GM21360 (cell line): ENCODE data around the gene KIF21B.
"Not testable (repeated sequence)": the region's sequence is repeated elsewhere in the genome, so short reads cannot be mapped to it uniquely, and the experiment has no call there.

Source experiments
- ATAC-seq: cut with Tn5 transposase; IDR thresholded peaks from one replicate; pipeline ENCODE4 v1.9.1; 2021; ENCODE audit warnings: mild to moderate bottlenecking, moderate library complexity; ENCODE audit not compliant: unreplicated experiment

KIF21B gene

DNA sequence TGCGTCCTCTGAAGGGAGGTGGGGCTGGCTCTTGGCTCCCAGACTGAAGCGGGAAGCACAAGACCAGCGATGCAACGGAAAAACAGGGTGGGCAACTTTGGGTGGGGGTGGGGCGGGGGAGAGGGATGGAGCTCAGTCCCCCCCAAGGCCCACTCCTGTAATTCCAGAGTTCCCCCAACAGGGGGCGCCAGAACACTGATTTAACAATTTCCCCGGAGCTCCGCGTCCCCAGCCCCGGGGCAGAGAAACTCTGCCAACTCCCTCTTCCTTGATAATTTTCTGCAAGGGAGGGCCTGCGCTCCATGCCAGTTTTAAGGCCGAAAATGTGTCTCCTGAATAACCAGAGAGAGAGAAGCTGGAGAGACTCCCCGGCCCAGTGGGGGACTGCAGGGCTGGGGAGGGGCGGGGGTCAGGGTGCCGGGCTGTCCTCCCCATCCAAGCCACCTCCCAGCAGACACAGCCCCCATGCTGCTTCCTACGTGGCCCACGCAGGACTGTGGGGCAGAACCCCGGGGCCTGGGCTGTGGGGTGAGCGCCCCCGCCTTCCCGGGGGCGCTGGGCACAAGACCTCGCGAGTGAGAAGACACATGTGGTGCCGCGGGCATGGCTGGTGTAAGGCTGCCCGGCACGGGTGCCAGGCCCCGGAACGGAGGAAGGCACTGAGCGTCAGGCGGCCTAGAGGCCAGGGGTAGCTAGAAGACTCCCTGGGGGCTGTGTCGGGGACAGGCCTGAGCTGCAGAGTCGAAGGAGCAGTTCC lies 51.4 kb downstream of the KIF21B start:
- no peak for ATAC-seq

DNA sequence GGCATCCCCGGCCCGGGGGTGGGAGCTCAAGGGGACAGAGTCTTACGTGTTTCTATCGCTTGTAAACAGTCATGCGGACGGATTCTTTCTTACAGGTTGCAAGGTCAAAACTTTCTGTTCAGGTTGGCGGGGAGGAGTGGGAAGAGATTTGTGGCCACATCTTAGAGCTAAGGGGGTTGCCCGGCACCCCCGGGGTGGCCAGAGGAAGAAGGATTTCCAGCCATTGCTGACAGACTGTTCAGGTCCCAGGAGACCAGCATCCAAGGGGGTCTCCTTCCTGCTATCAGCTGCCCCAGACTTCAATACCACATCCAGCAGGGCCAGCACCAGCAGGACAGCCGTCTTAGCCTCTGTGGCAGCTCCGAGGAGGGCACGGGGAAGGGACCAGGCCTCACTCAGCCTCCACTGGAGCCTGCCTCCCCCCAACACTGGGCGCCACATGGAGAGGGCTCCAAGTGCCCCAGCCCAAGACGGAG lies 52.0 kb downstream of the KIF21B start:
- ATAC-seq = no peak

DNA sequence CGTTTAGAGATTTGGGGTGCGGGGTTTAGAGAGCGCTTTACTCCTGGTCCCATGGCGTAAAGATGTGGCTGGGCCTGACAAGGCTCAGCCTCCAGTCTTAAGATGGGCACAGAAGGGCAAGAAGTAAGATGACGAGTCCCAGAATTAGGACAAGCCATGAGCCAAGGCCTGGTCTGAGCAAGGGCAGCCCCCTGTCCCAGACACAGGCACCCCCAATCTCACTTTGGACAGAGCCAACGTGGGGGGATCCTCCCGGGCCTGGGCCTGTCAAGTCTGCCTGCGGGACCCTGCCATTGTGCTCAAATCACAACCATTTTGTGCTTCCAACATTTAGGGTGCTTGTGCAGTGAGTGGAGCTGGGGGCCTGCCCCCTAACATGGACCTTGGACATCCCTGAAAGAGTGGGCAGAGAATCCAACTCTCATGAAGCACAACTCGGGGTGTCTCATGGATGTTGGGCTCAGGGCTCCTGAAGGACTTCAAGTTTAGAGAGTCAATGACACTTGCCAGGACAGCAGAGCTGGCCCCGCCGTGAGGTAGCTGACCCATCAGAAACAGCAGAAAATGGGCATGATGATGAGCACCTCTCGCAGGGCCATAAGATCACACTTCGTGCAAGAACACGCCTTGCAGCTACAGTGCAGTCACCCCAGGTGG lies 52.6 kb downstream of the KIF21B start:
- ATAC-seq = no peak

DNA sequence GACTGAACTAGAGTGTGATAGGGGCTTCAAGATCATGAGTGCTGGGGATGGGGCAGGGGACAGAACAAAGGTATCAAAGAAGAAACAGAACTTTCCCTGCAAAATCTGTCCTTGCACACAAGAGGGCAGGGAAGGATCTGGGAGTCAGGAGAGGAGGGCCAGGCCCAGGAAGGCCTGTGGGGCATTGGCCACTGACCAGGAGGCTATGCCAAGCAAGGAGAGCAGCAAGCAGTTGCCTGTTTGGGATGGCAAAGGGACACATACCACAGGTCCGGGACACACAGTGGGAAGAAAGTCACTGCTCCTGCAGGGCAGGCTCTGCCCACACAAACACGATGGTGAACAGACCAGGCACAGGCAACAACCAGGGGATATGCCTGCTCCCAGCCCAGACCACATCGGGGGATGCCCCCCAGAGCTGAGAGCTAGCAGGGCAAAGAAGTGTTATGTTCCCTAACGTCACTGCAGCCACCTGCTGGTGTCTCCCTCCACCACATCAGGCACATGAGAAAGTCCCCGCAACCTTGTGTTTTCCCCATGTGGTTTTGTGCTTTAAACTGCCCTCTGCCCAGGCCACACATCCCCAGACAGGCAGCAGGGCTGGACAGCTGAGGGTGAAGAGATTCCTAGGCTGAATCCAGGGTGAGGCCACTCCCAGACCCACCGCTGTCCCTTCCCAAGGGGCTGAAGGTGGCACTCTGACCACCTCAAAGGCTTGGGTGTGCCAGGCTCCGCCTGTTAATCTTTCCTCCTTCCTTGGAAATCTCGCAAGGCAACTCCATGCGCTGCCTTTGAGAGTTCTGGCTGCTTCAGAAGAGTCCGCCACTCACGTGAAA lies 53.6 kb downstream of the KIF21B start:
- peak; percentile 72 for ATAC-seq

DNA sequence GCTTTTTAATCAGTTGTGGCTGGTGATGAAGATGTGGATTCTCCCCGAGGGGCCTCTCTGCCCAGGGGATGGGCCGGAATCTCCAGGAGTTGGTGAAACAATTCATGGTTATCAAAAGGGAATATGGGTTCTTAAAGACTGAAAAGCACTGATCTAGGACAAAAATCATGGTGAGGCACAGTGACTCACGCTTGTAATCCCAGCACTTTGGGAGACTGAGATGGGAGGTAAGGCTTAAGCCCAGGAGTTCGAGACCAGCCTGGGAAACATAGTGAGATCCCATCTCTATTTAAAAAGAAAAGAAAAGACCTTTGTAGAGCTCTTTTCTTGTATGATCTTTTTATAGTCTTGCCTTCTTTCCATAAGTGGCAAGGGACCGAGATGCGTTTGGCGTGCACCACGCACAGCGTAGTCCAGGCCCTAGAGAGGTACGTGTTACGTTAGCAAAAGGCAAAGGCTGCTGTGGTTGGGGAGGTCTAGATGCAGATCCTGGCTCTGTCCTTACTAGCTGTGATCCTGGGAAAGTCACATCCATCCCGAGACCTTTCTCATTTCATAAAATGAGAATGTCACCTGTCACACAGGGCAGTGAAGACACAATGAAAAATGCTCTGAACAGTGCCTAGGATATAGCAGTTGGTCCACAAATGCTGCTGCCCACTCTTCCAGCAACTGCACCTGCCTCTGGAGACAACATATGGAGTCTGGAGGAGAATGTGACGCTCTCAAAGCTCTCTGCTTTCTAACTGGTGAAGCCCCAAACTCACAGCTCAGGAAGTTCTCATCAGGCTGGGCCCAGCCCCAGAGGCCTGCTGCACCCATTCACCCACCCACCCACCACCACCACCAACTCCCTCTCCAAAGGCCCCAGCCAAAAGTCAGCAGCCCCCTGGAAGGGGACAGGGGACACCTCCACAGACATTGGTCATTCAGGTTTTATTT lies 54.8 kb downstream of the KIF21B start:
- ATAC-seq = no peak

- ATAC-seq = no peak
Measured at GRCh38 chr1:200967693-200968468, 55.6 kb downstream of the KIF21B start.

GRCh38 chr1:200966934-200967333 lies 56.6 kb downstream of the KIF21B start:
- ATAC-seq = no peak

DNA sequence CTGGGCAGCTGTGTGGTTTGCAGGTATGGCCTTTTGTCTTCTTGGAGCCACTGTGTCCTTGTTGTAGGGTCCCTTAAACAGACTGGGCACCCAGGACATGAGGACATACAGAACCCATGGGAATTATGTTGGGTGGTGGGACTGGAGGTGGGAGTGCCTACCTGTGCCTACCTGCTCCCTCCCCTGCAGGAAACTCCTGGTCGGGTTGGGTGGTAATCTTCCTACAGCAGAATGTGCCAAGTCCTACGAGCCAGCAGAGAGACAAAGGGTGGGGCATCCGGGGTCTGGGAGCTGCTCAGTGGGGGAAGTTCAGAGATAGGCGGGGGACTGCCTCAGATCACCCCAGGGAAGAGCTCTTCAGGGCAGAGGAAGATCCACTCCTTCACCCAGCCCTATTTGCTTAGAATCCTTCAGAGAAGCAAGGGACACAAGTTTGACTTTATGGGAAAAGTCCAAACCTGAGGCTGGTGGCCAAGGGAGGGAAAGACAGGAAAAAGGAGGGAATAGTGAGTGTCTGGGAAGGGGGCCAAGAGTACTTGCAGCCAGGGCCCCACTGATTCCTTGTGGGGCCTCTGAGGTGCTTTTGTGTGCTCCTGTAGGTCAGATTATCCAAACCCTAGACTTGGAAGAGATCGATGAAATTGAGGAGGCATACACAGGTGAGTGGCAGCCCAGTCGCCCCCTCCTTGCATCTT lies 58.3 kb downstream of the KIF21B start:
- ATAC-seq = no peak

DNA sequence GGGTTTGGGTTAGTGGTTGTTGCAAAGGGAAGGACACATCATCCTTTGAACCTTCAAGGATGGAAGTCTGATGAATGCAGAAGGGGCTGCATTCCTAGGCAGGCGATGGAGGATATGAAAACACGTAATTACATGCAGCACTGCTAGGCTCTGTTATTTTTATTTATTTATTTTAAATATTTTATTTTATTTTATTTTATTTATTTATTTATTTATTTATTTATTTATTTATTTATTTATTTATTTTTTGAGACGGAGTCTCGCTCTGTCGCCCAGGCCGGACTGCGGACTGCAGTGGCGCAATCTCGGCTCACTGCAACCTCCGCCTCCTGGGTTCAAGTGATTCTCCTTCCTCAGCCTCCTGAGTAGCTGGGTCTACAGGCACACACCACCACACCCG lies 59.6 kb downstream of the KIF21B start:
- ATAC-seq = not testable (repeated sequence)

GRCh38 chr1:200963076-200963475 lies 60.4 kb downstream of the KIF21B start:
- ATAC-seq = no peak

DNA sequence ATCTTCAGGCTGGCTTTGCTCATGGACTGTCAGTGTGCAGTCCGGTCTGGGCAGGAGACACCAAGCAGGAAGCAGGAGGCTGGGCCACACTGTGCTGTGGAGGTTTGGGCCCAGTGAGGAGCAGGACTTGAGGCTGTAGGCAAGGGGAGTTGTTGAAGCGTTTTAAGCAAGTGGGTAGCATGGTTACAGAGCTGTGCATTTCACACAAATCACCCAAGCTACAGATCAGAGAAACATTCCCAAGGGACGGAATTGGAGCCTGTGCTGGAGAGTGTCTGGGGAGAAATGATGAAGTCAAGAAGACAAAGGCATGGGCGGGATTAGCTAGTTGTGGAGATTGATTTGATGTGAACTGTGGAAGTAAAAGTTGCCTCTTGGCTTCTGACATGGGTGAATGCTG lies 60.9 kb downstream of the KIF21B start:
- no peak for ATAC-seq

DNA sequence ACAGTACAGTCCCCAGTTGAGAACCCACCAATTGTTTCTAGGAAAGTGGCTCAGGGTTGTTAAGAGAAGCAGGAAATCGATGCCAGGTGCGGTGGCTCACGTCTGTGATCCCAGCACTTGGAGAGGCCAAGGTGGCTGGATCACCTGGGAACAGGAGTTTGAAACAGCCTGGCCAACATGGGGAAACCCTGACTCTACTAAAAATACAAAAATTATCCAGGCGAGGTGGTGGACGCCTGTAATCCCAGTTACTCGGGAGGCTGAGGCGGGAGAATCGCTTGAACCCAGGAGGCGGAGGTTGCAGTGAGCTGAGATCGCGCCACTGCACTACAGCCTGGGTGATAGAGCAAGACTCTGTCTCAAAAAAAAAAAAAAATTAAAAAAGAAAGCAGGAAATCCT lies 61.4 kb downstream of the KIF21B start:
- ATAC-seq = not testable (repeated sequence)

GRCh38 chr1:200960948-200961340 lies 62.6 kb downstream of the KIF21B start:
- no peak for ATAC-seq

GRCh38 chr1:200960236-200960947 lies 63.1 kb downstream of the KIF21B start:
- ATAC-seq = no peak

- no peak for ATAC-seq
Measured at GRCh38 chr1:200959411-200959921, 64.0 kb downstream of the KIF21B start.

DNA sequence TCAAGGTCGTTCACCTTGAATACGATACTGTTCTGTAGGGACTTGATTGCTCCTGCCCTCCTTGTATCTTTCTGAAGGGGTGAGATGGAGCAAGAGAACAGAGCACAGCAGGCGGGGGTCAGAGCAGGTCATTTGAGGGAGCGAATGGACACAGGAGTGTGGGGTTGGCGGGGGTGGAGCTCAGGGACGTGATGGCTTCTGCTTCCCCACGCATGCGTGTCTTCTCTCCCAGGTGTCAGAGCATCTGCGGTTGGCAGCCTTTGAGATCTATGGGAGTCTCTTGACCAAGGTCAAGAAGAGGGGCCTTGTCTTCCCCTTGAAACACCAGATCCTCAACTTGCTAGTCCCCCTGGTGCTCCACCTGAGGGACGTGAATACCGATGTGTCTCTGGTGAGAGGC lies 64.9 kb downstream of the KIF21B start:
- ATAC-seq = no peak

DNA sequence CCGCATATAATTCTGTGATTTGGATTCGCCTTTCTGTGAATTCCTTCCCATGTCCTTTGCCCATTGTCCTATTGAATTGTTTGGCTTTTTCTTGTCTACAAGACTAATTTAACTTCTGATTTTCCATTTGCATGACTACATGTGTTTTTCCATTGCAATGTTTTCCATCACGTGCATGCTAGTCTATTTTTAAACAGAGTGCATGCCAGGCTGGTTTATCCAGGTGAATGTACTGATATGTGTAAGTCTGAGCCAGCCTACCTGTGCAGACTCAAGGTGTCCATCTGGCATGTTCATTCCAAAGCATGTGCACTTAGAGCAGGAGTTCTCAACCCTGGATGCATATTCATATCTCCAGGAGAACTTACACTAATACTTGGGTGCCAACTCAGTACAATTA lies 69.1 kb downstream of the KIF21B start:
- no peak for ATAC-seq

GRCh38 chr1:200951016-200951415 lies 72.5 kb downstream of the KIF21B start:
- no peak for ATAC-seq
